Measurements from ENCODE around the gene ITGB1.

ITGB1 gene

GRCh38 chr10:32987172-32987571, 29.1 kb upstream of the ITGB1 start:
- no peak overlapping the region for H4K91ac ChIP-seq (ENCODE audit: low read depth, low read length, poor library complexity)
- H3K4ac ChIP-seq (ENCODE audit: low read length) = no peak overlapping the region
- H3K23ac ChIP-seq (ENCODE audit: low read depth, low read length, poor library complexity) = no peak overlapping the region
- peaks cover 3 to 11% of the 10 kb centered on the region in 2 donors for H3K9me3 ChIP-seq (replicated peaks in 1 of 2; ENCODE audit: control insufficient read depth in 2 of 2, insufficient read depth in 1 of 2, low read depth in 1 of 2, low read length in 2 of 2)
- H2BK5ac ChIP-seq (ENCODE audit: low read length) = no peak overlapping the region
- H3K27ac ChIP-seq (replicated peaks; ENCODE audit: low read length) = no peak overlapping the region
- no peaks in the 10 kb centered on the region for H3K27me3 ChIP-seq (ENCODE audit: control insufficient read depth in 3 of 3, insufficient read depth in 3 of 3, low read depth in 1 of 3, low read length in 3 of 3)
- peaks cover 0 to 13% of the 10 kb centered on the region in 2 donors for H3K4me1 ChIP-seq (ENCODE audit: control insufficient read depth in 2 of 2, insufficient read depth in 1 of 2, low read depth in 1 of 2, low read length in 2 of 2)
- H2BK12ac ChIP-seq (ENCODE audit: low read length) = no peak overlapping the region
- no peak for DNase-seq (ENCODE audit: low spot score)
- no peak overlapping the region for H2BK15ac ChIP-seq (ENCODE audit: low read length)
- no peak overlapping the region for H4K8ac ChIP-seq (ENCODE audit: low read depth, low read length)
- H3K4me3 ChIP-seq (ENCODE audit: low read length in 2 of 2) = no peak overlapping the region
- no peaks in the 10 kb centered on the region for H3K36me3 ChIP-seq (replicated peaks in 1 of 2; ENCODE audit: control insufficient read depth in 2 of 2, insufficient read depth in 2 of 2, low read length in 2 of 2)
- H3K79me1 ChIP-seq (ENCODE audit: low read depth, low read length) = no peaks in the 10 kb centered on the region
- WGBS, 2 donors (ENCODE audit: extremely low coverage in 2 of 2, insufficient read length in 2 of 2, insufficient replicate concordance in 1 of 2) = no CpG with 5 or more reads among the region's 1 CpG
- H3K14ac ChIP-seq (ENCODE audit: low read length) = no peak overlapping the region
- H2AK5ac ChIP-seq (ENCODE audit: low read depth, low read length) = no peak overlapping the region
- H3K4me2 ChIP-seq (ENCODE audit: insufficient read depth, low read length, poor library complexity, severe bottlenecking) = no peak overlapping the region
- H2BK120ac ChIP-seq (ENCODE audit: low read depth, low read length) = no peak overlapping the region
- H2AFZ ChIP-seq (ENCODE audit: low read length) = no peak overlapping the region
- no peak overlapping the region for H3K18ac ChIP-seq (ENCODE audit: low read length)
- H3K9ac ChIP-seq (ENCODE audit: low read depth, low read length, poor library complexity) = no peak overlapping the region

GRCh38 chr10:32985775-32986350, 27.8 kb upstream of the ITGB1 start:
- Histone ChIP-seq H3K4me1 (ENCODE audit: control insufficient read depth in 2 of 2, insufficient read depth in 1 of 2, low read depth in 1 of 2, low read length in 2 of 2) (peaks cover 0 to 26% of the 10 kb centered on the region in 2 donors), H3K79me1 (ENCODE audit: low read depth, low read length) (no peaks in the 10 kb centered on the region), H2AK5ac (ENCODE audit: low read depth, low read length) (no peak overlapping the region), H3K9ac (ENCODE audit: low read depth, low read length, poor library complexity) (no peak overlapping the region), H3K9me3 (replicated peaks in 1 of 2; ENCODE audit: control insufficient read depth in 2 of 2, insufficient read depth in 1 of 2, low read depth in 1 of 2, low read length in 2 of 2) (peaks cover 2 to 7% of the 10 kb centered on the region in 2 donors), H3K18ac (ENCODE audit: low read length) (no peak overlapping the region), H3K4ac (ENCODE audit: low read length) (no peak overlapping the region), H2AFZ (ENCODE audit: low read length) (peak overlapping the region; percentile 58), H3K4me2 (ENCODE audit: insufficient read depth, low read length, poor library complexity, severe bottlenecking) (no peak overlapping the region), H3K27me3 (ENCODE audit: control insufficient read depth in 3 of 3, insufficient read depth in 3 of 3, low read depth in 1 of 3, low read length in 3 of 3) (no peaks in the 10 kb centered on the region), H2BK120ac (ENCODE audit: low read depth, low read length) (no peak overlapping the region), H4K91ac (ENCODE audit: low read depth, low read length, poor library complexity) (no peak overlapping the region), H3K4me3 (ENCODE audit: low read length in 2 of 2) (no peak overlapping the region), H2BK5ac (ENCODE audit: low read length) (no peak overlapping the region), H2BK12ac (ENCODE audit: low read length) (no peak overlapping the region), H3K23ac (ENCODE audit: low read depth, low read length, poor library complexity) (no peak overlapping the region), H2BK15ac (ENCODE audit: low read length) (no peak overlapping the region), H3K36me3 (replicated peaks in 1 of 2; ENCODE audit: control insufficient read depth in 2 of 2, insufficient read depth in 2 of 2, low read length in 2 of 2) (no peaks in the 10 kb centered on the region), H4K8ac (ENCODE audit: low read depth, low read length) (no peak overlapping the region), H3K14ac (ENCODE audit: low read length) (no peak overlapping the region), H3K27ac (replicated peaks; ENCODE audit: low read length) (no peak overlapping the region)
- no CpG with 5 or more reads among the region's 4 CpGs for WGBS, 2 donors (ENCODE audit: extremely low coverage in 2 of 2, insufficient read length in 2 of 2, insufficient replicate concordance in 1 of 2)
- no peak for DNase-seq (ENCODE audit: low spot score)

GRCh38 chr10:32985341-32985764, 27.3 kb upstream of the ITGB1 start:
- no peak overlapping the region for H2BK12ac ChIP-seq (ENCODE audit: low read length)
- H3K9me3 ChIP-seq (replicated peaks in 1 of 2; ENCODE audit: control insufficient read depth in 2 of 2, insufficient read depth in 1 of 2, low read depth in 1 of 2, low read length in 2 of 2) = peaks cover 0 to 2% of the 10 kb centered on the region in 2 donors
- no peak overlapping the region for H3K14ac ChIP-seq (ENCODE audit: low read length)
- H3K4ac ChIP-seq (ENCODE audit: low read length) = no peak overlapping the region
- no peak overlapping the region for H2AK5ac ChIP-seq (ENCODE audit: low read depth, low read length)
- H2BK15ac ChIP-seq (ENCODE audit: low read length) = no peak overlapping the region
- no peaks in the 10 kb centered on the region for H3K79me1 ChIP-seq (ENCODE audit: low read depth, low read length)
- no peak for DNase-seq (ENCODE audit: low spot score)
- no peak overlapping the region for H3K23ac ChIP-seq (ENCODE audit: low read depth, low read length, poor library complexity)
- H3K36me3 ChIP-seq (replicated peaks in 1 of 2; ENCODE audit: control insufficient read depth in 2 of 2, insufficient read depth in 2 of 2, low read length in 2 of 2) = no peaks in the 10 kb centered on the region
- H3K27me3 ChIP-seq (ENCODE audit: control insufficient read depth in 3 of 3, insufficient read depth in 3 of 3, low read depth in 1 of 3, low read length in 3 of 3) = no peaks in the 10 kb centered on the region
- H2BK5ac ChIP-seq (ENCODE audit: low read length) = no peak overlapping the region
- H3K9ac ChIP-seq (ENCODE audit: low read depth, low read length, poor library complexity) = no peak overlapping the region
- no peak overlapping the region for H3K4me3 ChIP-seq (ENCODE audit: low read length in 2 of 2)
- WGBS, 2 donors (ENCODE audit: extremely low coverage in 2 of 2, insufficient read length in 2 of 2, insufficient replicate concordance in 1 of 2) = no CpG with 5 or more reads among the region's 4 CpGs
- H3K18ac ChIP-seq (ENCODE audit: low read length) = no peak overlapping the region
- H2AFZ ChIP-seq (ENCODE audit: low read length) = peak overlapping the region; percentile 58
- H3K4me2 ChIP-seq (ENCODE audit: insufficient read depth, low read length, poor library complexity, severe bottlenecking) = no peak overlapping the region
- H2BK120ac ChIP-seq (ENCODE audit: low read depth, low read length) = no peak overlapping the region
- no peak overlapping the region for H3K27ac ChIP-seq (replicated peaks; ENCODE audit: low read length)
- H4K8ac ChIP-seq (ENCODE audit: low read depth, low read length) = no peak overlapping the region
- H3K4me1 ChIP-seq (ENCODE audit: control insufficient read depth in 2 of 2, insufficient read depth in 1 of 2, low read depth in 1 of 2, low read length in 2 of 2) = peaks cover under 1 to 30% of the 10 kb centered on the region in 2 donors
- no peak overlapping the region for H4K91ac ChIP-seq (ENCODE audit: low read depth, low read length, poor library complexity)

- no peak overlapping the region for H3K23ac ChIP-seq (ENCODE audit: low read depth, low read length, poor library complexity)
- no peak overlapping the region for H3K9ac ChIP-seq (ENCODE audit: low read depth, low read length, poor library complexity)
- H4K91ac ChIP-seq (ENCODE audit: low read depth, low read length, poor library complexity) = no peak overlapping the region
- H2AK5ac ChIP-seq (ENCODE audit: low read depth, low read length) = no peak overlapping the region
- no peaks in the 10 kb centered on the region for H3K27me3 ChIP-seq (ENCODE audit: control insufficient read depth in 3 of 3, insufficient read depth in 3 of 3, low read depth in 1 of 3, low read length in 3 of 3)
- DNase-seq (ENCODE audit: low spot score) = no peak
- H2BK12ac ChIP-seq (ENCODE audit: low read length) = no peak overlapping the region
- H2BK5ac ChIP-seq (ENCODE audit: low read length) = no peak overlapping the region
- H3K4me2 ChIP-seq (ENCODE audit: insufficient read depth, low read length, poor library complexity, severe bottlenecking) = no peak overlapping the region
- H3K14ac ChIP-seq (ENCODE audit: low read length) = no peak overlapping the region
- no peaks in the 10 kb centered on the region for H3K79me1 ChIP-seq (ENCODE audit: low read depth, low read length)
- no peak overlapping the region for H2BK15ac ChIP-seq (ENCODE audit: low read length)
- no peaks in the 10 kb centered on the region for H3K36me3 ChIP-seq (replicated peaks in 1 of 2; ENCODE audit: control insufficient read depth in 2 of 2, insufficient read depth in 2 of 2, low read length in 2 of 2)
- H4K8ac ChIP-seq (ENCODE audit: low read depth, low read length) = no peak overlapping the region
- H3K9me3 ChIP-seq (replicated peaks in 1 of 2; ENCODE audit: control insufficient read depth in 2 of 2, insufficient read depth in 1 of 2, low read depth in 1 of 2, low read length in 2 of 2) = no peaks in the 10 kb centered on the region
- no peak overlapping the region for H3K27ac ChIP-seq (replicated peaks; ENCODE audit: low read length)
- H2BK120ac ChIP-seq (ENCODE audit: low read depth, low read length) = no peak overlapping the region
- no peak overlapping the region for H3K4ac ChIP-seq (ENCODE audit: low read length)
- H3K4me3 ChIP-seq (ENCODE audit: low read length in 2 of 2) = no peak overlapping the region
- no peak overlapping the region for H3K18ac ChIP-seq (ENCODE audit: low read length)
- no peak overlapping the region for H2AFZ ChIP-seq (ENCODE audit: low read length)
- whole genome bisulfite sequencing, 2 donors (ENCODE audit: extremely low coverage in 2 of 2, insufficient read length in 2 of 2, insufficient replicate concordance in 1 of 2) = no CpG with 5 or more reads among the region's 4 CpGs
- H3K4me1 ChIP-seq (ENCODE audit: control insufficient read depth in 2 of 2, insufficient read depth in 1 of 2, low read depth in 1 of 2, low read length in 2 of 2) = peaks cover 2 to 30% of the 10 kb centered on the region in 2 donors
Observed at GRCh38 chr10:32984003-32984600, 26.1 kb upstream of the ITGB1 start.
